Gastrocnemius medialis (tissue), 4 donors: ENCODE measurements around the gene DHRS12.

Experiments used
- CTCF ChIP-seq, 5 experiments: fragments of 450-650 bp in 3 of 5; fragments of 200-600 bp in 2 of 5; sonication (generic) in 2 of 5; IDR thresholded peaks in 4 of 5; conservative IDR thresholded peaks in 1 of 5; 1 replicate in 4 of 5; 2 replicates in 1 of 5; pipeline ENCODE4 v1.5.1; 2016 to 2019; ENCODE audit warnings: antibody characterized with exemption in 5 of 5, mild to moderate bottlenecking in 3 of 5, moderate library complexity in 3 of 5
- POLR2A ChIP-seq, 2 donors: fragments of 450-650 bp; IDR thresholded peaks; one replicate each; pipeline ENCODE4 v1.6.1; 2017; ENCODE audit warnings: antibody characterized with exemption in 2 of 2, mild to moderate bottlenecking in 2 of 2, moderate library complexity in 2 of 2

- TF ChIP-seq CTCF (IDR thresholded peaks at IDR 0.05 in 4 of 5, conservative IDR thresholded peaks at IDR 0.05 in 1 of 5) (no peak), POLR2A (IDR thresholded peaks at IDR 0.05) (no peak)
Observed at GRCh38 chr13:51777921-51778320, 26.0 kb downstream of the DHRS12 start.
